Measurements from ENCODE around the gene RAB6B. TPM values are rescaled to one million over a fixed set of nuclear protein-coding genes. Genes with fewer than 3 reads are reported as not detected.

The RAB6B gene
- total and polyA plus RNA-seq, 2 of the 8 experiments (the other 6 are each of a cell fraction or from before 2014, with no cell fraction given): 7.9 to 15.6 TPM

- H2AFZ ChIP-seq (ENCODE audit: low read length): no peak overlapping the region
- no peak overlapping the region for H2BK12ac ChIP-seq (ENCODE audit: low read depth, low read length)
- no peak overlapping the region for H3K18ac ChIP-seq (ENCODE audit: extremely low read depth, low read length)
- no peaks in the 10 kb centered on the region for H4K20me1 ChIP-seq (replicated peaks in 1 of 2; ENCODE audit: control insufficient read depth in 1 of 2, insufficient read depth in 2 of 2, low read length in 2 of 2)
- WGBS, 2 experiments (ENCODE audit: extremely low coverage in 1 of 2, insufficient coverage in 1 of 2, insufficient read length in 1 of 2, insufficient replicate concordance in 2 of 2, low coverage in 1 of 2, low lambda C conversion rate in 2 of 2, missing lambda C conversion rate in 1 of 2): 93% methylated on average over 9 of the region's 9 CpGs; no CpG with 5 or more reads in 1 of the 2 experiments
- H3K9me3 ChIP-seq (ENCODE audit: insufficient read depth in 2 of 2, low read depth in 1 of 2, low read length in 1 of 2): no peaks in the 10 kb centered on the region
- H2AK5ac ChIP-seq (ENCODE audit: low read depth, low read length): no peak overlapping the region
- ChIA-PET POLR2A (ENCODE audit: partially characterized antibody) (no interaction called here), CTCF (ENCODE audit: partially characterized antibody) (interaction anchor here (0.9 to 1.2 kb wide), 2 partner anchors 13 to 122 kb away, joined by 3 read pairs; no protein-coding TSS in a partner anchor)
- H3K56ac ChIP-seq (replicated peaks; ENCODE audit: insufficient read length, low read depth, low read length): no peak overlapping the region
- H4K91ac ChIP-seq (replicated peaks; ENCODE audit: insufficient read length, low read length): no peak overlapping the region
- no peaks in the 10 kb centered on the region for H3K27me3 ChIP-seq (replicated peaks in 1 of 4; ENCODE audit: control insufficient read depth in 3 of 4, extremely low read depth in 1 of 4, insufficient read depth in 3 of 4, low read length in 3 of 4)
- no peak overlapping the region for H4K8ac ChIP-seq (ENCODE audit: extremely low read depth, insufficient read depth, low read length)
- no peak for DNase-seq (ENCODE audit: low read depth in 1 of 2, low spot score in 2 of 2)
- no peak overlapping the region for H3K4me3 ChIP-seq (ENCODE audit: extremely low read depth in 1 of 4, insufficient read depth in 2 of 4, low read depth in 3 of 4, low read length in 4 of 4)
- no peak for FAIRE-seq
- no peak overlapping the region for H4K5ac ChIP-seq (ENCODE audit: insufficient read length, low read depth, low read length)
- H3K9ac ChIP-seq (replicated peaks in 1 of 4; ENCODE audit: extremely low read depth in 1 of 4, low read depth in 3 of 4, low read length in 3 of 4): no peak overlapping the region
- no peak overlapping the region for H3K27ac ChIP-seq (ENCODE audit: low read depth, low read length)
- H2BK20ac ChIP-seq (ENCODE audit: low read length): no peak overlapping the region
- H2BK5ac ChIP-seq (ENCODE audit: low read depth, low read length): no peak overlapping the region
- H3K23me2 ChIP-seq (ENCODE audit: low read depth, low read length): no peaks in the 10 kb centered on the region
- H3K4me1 ChIP-seq (replicated peaks in 1 of 4; ENCODE audit: control insufficient read depth in 3 of 4, insufficient read depth in 4 of 4, low read length in 3 of 4): peaks cover 0 to 6% (median 0%) of the 10 kb centered on the region in 4 experiments; a peak in 1 of 7 replicates
- no peak overlapping the region for H3K14ac ChIP-seq (ENCODE audit: insufficient read length)
- no peaks in the 10 kb centered on the region for H3K79me1 ChIP-seq (ENCODE audit: low read depth, low read length)
- TF ChIP-seq KDM1A (IDR thresholded peaks at IDR 0.05; ENCODE audit: borderline replicate concordance, low read length) (no peak), HDAC6 (IDR thresholded peaks at IDR 0.05; ENCODE audit: low read depth, low read length) (no peak), JUND (IDR thresholded peaks at IDR 0.05; ENCODE audit: low read length) (no peak), YY1 (IDR thresholded peaks at IDR 0.05; ENCODE audit: low read depth, low read length) (no peak)
- H2BK120ac ChIP-seq (replicated peaks; ENCODE audit: low read depth, low read length): no peak overlapping the region
- no peak overlapping the region for H3K4me2 ChIP-seq (ENCODE audit: insufficient read depth in 1 of 2, low read depth in 2 of 2, low read length in 2 of 2)
- no peak overlapping the region for H2BK15ac ChIP-seq (ENCODE audit: low read length)
- 0 out of 4 replicates have a peak, but pooled peaks cover 0 to 3% of the 10 kb centered on the region in 2 experiments for H3K79me2 ChIP-seq (ENCODE audit: control insufficient read depth in 1 of 2, insufficient read depth in 2 of 2, low read length in 2 of 2)
- H3K36me3 ChIP-seq (ENCODE audit: control insufficient read depth in 2 of 4, insufficient read depth in 4 of 4, low read length in 3 of 4): no peaks in the 10 kb centered on the region
- no peak overlapping the region for H3K4ac ChIP-seq (replicated peaks; ENCODE audit: insufficient read length, low read depth, low read length)
- no peak overlapping the region for H3K23ac ChIP-seq (ENCODE audit: insufficient read length)
These were observed 120.4 kb downstream of the RAB6B start for GRCh38 chr3:133775309-133775708.

Other genes with a start within 250 kb of the RAB6B start
- 35.9 and 36.3 TPM in 2 replicates for gene TOPBP1, start 233.9 kb downstream of the RAB6B start, total RNA-seq (2021; fragmentation: NEBNext Ultra II Directional; extraction: Animal tissue kit (Norgen Biotek cat#: 25700))
- 14.2 and 19.7 TPM in 2 replicates for gene TOPBP1, start 233.9 kb downstream of the RAB6B start, polyA plus RNA-seq (2011; rRNA removed)
- gene TF, start 149.5 kb downstream of the RAB6B start, total RNA-seq (2021; fragmentation: NEBNext Ultra II Directional; extraction: Animal tissue kit (Norgen Biotek cat#: 25700)): 0.06 and 0.26 TPM in 2 replicates
- 0.02 and 0.19 TPM in 2 replicates for gene TF, start 149.5 kb downstream of the RAB6B start, polyA plus RNA-seq (2011; rRNA removed)
- 43.4 and 49.8 TPM in 2 replicates for gene SRPRB, start 90.1 kb downstream of the RAB6B start, total RNA-seq (2021; fragmentation: NEBNext Ultra II Directional; extraction: Animal tissue kit (Norgen Biotek cat#: 25700))
- 15.9 and 24.9 TPM in 2 replicates for gene SRPRB, start 90.1 kb downstream of the RAB6B start, polyA plus RNA-seq (2011; rRNA removed)
- gene SLCO2A1, start 134.0 kb upstream of the RAB6B start, total RNA-seq (2021; fragmentation: NEBNext Ultra II Directional; extraction: Animal tissue kit (Norgen Biotek cat#: 25700)): 1.1 TPM in 2 replicates
- gene SLCO2A1, start 134.0 kb upstream of the RAB6B start, polyA plus RNA-seq (2011; rRNA removed): 2.3 and 4.1 TPM in 2 replicates

Measured in H1 (cell line).